LHCN-M2 (cell line): ENCODE measurements around the gene KCTD8. TPM values are rescaled to one million over a fixed set of nuclear protein-coding genes. Genes with fewer than 3 reads are reported as not detected.

Source experiments
- DNase-seq: peaks from one replicate; pipeline ENCODE4 v3.0.0-alpha.2; 2012; ENCODE audit warnings: low read depth
- total RNA-seq: library from RNA; depleted of rRNA; stranded (reverse); fragments of >200 nt; gene quantifications from 2 replicates; pipeline ENCODE4 v1.2.3, GENCODE V29; 2014; rRNA removed

The KCTD8 gene
- total RNA-seq, 1 experiment from 2014 or later = not detected

- DNase-seq = no peak
Measured at GRCh38 chr4:44162538-44163270, 285.9 kb downstream of the KCTD8 start.

- DNase-seq = no peak
Measured at GRCh38 chr4:44161756-44162155, 286.9 kb downstream of the KCTD8 start.

DNA sequence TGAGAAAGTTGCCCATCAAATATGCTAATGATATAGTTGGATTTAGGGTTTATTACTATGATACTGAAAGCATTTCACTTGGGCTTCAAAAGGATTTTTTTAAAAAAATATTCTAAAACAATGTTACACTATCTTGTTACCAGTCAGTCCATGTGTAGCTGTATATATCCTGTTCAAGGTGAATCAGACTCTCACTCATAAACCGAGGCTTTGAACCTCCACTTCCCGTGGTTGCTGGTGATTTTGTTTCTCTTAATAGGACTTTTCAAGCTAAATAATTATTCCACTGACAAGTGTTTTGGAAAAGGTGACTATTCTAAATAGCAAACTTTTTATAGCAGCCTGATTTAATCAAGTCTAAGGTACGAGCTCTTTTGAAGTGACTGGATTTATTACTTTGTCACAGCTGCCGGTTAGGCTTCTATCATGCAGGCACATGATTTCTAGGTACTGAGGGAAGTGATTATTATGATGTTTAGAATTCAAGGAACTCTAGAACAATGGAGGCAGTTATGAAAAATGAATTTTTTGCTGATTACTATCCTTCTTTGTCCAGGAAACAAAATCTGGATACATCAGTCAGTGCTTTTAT lies 287.7 kb downstream of the KCTD8 start:
- DNase-seq = no peak

- no peak for DNase-seq
Measured at GRCh38 chr4:44159991-44160390, 288.6 kb downstream of the KCTD8 start.

DNA sequence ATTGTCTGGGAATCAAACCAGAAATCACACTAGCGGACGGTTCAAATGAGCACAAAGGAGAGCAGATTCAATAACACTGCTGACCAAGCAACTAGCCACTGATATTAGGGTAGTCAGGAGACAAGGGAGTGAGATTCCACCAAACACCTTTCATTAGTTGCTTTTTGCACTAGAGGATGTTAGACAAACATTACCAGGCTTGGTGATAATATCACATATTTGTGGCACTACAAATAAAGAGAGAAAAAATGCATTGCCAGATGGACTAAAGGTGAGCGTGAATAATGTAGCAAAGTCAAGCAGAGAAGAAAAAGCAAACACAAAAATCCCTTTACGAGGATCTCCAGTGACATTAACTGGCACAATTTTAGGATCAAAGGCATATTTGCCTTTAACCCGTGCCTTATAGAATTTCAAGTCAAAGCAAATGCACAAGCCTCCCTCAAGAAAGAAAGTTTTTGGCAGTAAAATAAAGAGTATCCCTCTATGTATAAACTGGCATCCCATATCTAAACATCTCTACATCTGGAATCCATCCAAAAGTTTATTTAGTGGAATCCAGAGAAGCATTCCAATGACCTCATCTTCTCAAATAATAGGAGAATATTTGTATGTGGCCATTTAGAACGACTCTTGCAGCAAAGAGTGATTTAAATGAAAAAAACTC lies 290.9 kb downstream of the KCTD8 start:
- DNase-seq = no peak

DNA sequence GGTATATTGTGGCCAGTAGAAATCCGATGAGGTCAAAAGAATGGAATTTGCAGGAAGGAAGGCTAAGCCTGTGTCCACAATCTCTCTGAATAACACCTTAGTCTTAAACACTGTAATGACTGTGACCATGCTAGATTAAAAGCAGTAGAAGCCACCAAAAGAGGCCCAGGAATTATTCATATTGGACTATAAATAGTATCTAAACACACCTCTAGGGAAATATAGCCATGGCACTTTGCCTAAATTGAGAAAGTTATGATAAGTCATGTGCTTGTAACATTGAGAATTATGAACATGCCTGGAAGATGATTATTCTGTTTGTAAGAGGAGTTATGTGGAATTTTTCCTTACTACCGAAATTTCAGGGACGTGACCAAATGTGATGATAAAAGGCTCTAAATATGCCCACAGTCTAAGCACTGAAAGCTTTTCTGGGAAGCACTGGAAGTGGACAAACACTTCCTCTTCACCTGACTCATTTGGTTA lies 298.5 kb downstream of the KCTD8 start:
- DNase-seq = no peak

GRCh38 chr4:44149282-44149681 lies 299.3 kb downstream of the KCTD8 start:
- no peak for DNase-seq

DNA sequence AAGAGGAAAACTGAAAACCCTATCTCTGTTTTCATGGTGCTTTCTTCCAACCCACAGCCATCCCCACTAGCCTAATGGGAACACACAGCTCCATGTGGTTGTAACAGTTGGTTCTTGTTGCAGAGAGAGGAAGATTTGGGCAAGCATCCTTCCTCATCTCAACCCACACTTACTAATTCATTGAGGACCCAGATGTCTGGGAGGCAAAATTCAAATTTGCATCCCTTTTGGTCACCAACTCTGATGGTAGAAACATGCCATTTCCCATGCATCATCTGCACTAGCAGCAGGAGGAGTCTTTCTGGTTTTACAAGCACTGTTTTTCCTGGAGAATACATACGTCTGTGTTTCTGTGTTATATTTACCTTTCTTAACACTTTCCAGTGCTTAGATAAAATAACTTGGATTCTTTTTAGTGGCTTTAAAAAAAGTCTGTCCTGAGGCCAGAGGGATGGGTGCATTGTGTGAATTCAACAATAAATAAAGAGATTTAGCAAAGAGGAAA lies 301.0 kb downstream of the KCTD8 start:
- no peak for DNase-seq

DNA sequence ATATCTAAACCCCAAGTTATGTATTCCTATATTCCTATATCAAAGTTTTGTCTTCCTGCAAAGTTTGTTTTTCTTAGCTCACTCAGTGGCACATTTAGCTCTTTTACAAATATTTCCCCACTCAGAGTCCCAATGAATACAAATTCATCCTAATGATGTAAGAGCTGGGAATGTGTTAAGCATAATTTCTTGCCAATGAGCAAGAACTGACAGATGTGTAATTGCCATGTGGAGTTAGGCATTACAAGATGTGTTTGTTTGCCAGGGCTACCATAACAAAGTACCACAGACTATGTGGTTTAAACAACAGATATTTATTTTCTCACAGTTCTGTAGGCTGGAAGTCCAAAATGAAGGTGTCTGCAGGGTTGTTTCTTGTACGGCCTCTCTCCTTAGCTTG lies 302.1 kb downstream of the KCTD8 start:
- no peak for DNase-seq

GRCh38 chr4:44145868-44146267 lies 302.7 kb downstream of the KCTD8 start:
- no peak for DNase-seq

- DNase-seq = no peak
Measured at GRCh38 chr4:44132526-44132925, 316.1 kb downstream of the KCTD8 start.

Other genes with a start within 250 kb of the KCTD8 start
- gene YIPF7, start 202.8 kb upstream of the KCTD8 start, total RNA-seq = not detected in 2 replicates
- 17.2 and 21.0 TPM in 2 replicates for gene GUF1, start 229.6 kb upstream of the KCTD8 start, total RNA-seq